ENCODE data around the gene PUSL1. TPM values are rescaled to one million over a fixed set of nuclear protein-coding genes. Genes with fewer than 3 reads are reported as not detected.
A peak's percentile ranks its signal among the peaks of the same experiment; 100 is the strongest.

Gene PUSL1
- total and polyA plus RNA-seq, 2 of the 13 experiments (the other 11 are each of a cell fraction or from before 2014, with no cell fraction given) = 8.3 to 22.2 TPM

GRCh38 chr1:1348420-1349255, 40.2 kb downstream of the PUSL1 start (continued):
- TF ChIP-seq ZNF646 (CRISPR knock-in tag; IDR thresholded peaks at IDR 0.05) (no peak), BCL3 (CRISPR knock-in tag; IDR thresholded peaks at IDR 0.05) (no peak), ZNF614 (CRISPR knock-in tag; IDR thresholded peaks at IDR 0.05; ENCODE audit: borderline replicate concordance) (no peak), ZNF503 (CRISPR knock-in tag; IDR thresholded peaks at IDR 0.05) (no peak), NR2F6 (IDR thresholded peaks at IDR 0.05) (no peak), NR2F6 (CRISPR knock-in tag; IDR thresholded peaks at IDR 0.05) (no peak; the same call in 1 of the 2 replicates), ZBTB7A (CRISPR knock-in tag; IDR thresholded peaks at IDR 0.05) (no peak), MXI1 (IDR thresholded peaks at IDR 0.05; ENCODE audit: borderline replicate concordance, low read depth, low read length) (peak; percentile 7; the same call in 1 of the 3 replicates), ZNF367 (CRISPR knock-in tag; IDR thresholded peaks at IDR 0.05; ENCODE audit: borderline replicate concordance) (peak; percentile 43; the same call in 1 of the 2 replicates), SAP130 (CRISPR knock-in tag; IDR thresholded peaks at IDR 0.05; ENCODE audit: low read depth) (peak; percentile 31; the same call in 1 of the 2 replicates), MEIS1 (CRISPR knock-in tag; IDR thresholded peaks at IDR 0.05; ENCODE audit: borderline replicate concordance) (no peak), ZNF205 (CRISPR knock-in tag; IDR thresholded peaks at IDR 0.05) (no peak), HNF4G (IDR thresholded peaks at IDR 0.05; ENCODE audit: borderline replicate concordance, low read depth, low read length) (no peak), HNF4G (CRISPR knock-in tag; IDR thresholded peaks at IDR 0.05; ENCODE audit: borderline replicate concordance, low read depth) (no peak), ZNF777 (CRISPR knock-in tag; IDR thresholded peaks at IDR 0.05) (peak; percentile 54; the same call in 1 of the 2 replicates), EEA1 (CRISPR knock-in tag; IDR thresholded peaks at IDR 0.05; ENCODE audit: borderline replicate concordance) (peak; percentile 20; the same call in 1 of the 2 replicates)
- TF ChIP-seq, protein P1, sequence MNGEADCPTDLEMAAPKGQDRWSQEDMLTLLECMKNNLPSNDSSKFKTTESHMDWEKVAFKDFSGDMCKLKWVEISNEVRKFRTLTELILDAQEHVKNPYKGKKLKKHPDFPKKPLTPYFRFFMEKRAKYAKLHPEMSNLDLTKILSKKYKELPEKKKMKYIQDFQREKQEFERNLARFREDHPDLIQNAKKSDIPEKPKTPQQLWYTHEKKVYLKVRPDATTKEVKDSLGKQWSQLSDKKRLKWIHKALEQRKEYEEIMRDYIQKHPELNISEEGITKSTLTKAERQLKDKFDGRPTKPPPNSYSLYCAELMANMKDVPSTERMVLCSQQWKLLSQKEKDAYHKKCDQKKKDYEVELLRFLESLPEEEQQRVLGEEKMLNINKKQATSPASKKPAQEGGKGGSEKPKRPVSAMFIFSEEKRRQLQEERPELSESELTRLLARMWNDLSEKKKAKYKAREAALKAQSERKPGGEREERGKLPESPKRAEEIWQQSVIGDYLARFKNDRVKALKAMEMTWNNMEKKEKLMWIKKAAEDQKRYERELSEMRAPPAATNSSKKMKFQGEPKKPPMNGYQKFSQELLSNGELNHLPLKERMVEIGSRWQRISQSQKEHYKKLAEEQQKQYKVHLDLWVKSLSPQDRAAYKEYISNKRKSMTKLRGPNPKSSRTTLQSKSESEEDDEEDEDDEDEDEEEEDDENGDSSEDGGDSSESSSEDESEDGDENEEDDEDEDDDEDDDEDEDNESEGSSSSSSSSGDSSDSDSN (CRISPR knock-in tag; IDR thresholded peaks at IDR 0.05) = no peak; the same call in 1 of the 2 replicates

Data from HepG2 (cell line).